ENCODE data around the gene SMC5.

- TF ChIP-seq CTCF (IDR thresholded peaks at IDR 0.05; ENCODE audit: insufficient read depth, low read depth, low read length) (no peak), EZH2 (IDR thresholded peaks at IDR 0.05; ENCODE audit: insufficient read depth, low read length) (no peak)
Observed at GRCh38 chr9:70258692-70259511, at the start of gene SMC5.
